Liver (tissue), 9 donors: ENCODE data around the gene MAP3K15. TPM values are rescaled to one million over a fixed set of nuclear protein-coding genes. Genes with fewer than 3 reads are reported as not detected.

Experiments
- DNase-seq: peaks from one replicate; pipeline ENCODE4 v3.0.0-alpha.2; 2017; ENCODE audit warnings: low spot score
- H3K27ac ChIP-seq, 2 donors: one replicate each; pipeline ENCODE4 v1.7.0; 2013; ENCODE audit warnings: inconsistent platforms in 2 of 2, low read length in 2 of 2, control low read depth in 1 of 2, low read depth in 1 of 2, mild to moderate bottlenecking in 1 of 2
- H3K27me3 ChIP-seq, 4 donors: one replicate each; pipeline versions ENCODE4 v1.6.1 to v1.7.0; 2013; ENCODE audit warnings: low read length in 3 of 4, inconsistent platforms in 1 of 4, mild to moderate bottlenecking in 1 of 4, moderate library complexity in 1 of 4; ENCODE audit not compliant: control insufficient read depth in 4 of 4, insufficient read depth in 4 of 4
- H3K36me3 ChIP-seq, 4 donors: one replicate each; pipeline versions ENCODE4 v1.6.1 to v1.7.0; 2013; ENCODE audit warnings: low read length in 3 of 4, mild to moderate bottlenecking in 3 of 4, low read depth in 1 of 4, moderate library complexity in 1 of 4; ENCODE audit not compliant: control insufficient read depth in 4 of 4, insufficient read depth in 3 of 4
- H3K4me1 ChIP-seq, 4 donors: one replicate each; pipeline versions ENCODE4 v1.6.1 to v1.7.0; 2013; ENCODE audit warnings: low read length in 3 of 4, mild to moderate bottlenecking in 3 of 4, moderate library complexity in 1 of 4; ENCODE audit not compliant: control insufficient read depth in 4 of 4, insufficient read depth in 4 of 4
- H3K4me3 ChIP-seq, 3 donors: one replicate each; pipeline versions ENCODE4 v1.6.1 to v1.7.0; 2013; ENCODE audit warnings: low read length in 3 of 3, control low read depth in 1 of 3, low read depth in 1 of 3, mild to moderate bottlenecking in 1 of 3
- H3K9ac ChIP-seq, 2 donors: one replicate each; pipeline ENCODE4 v1.7.0; 2013; ENCODE audit warnings: low read length in 2 of 2, mild to moderate bottlenecking in 2 of 2, moderate library complexity in 2 of 2, control low read depth in 1 of 2, low read depth in 1 of 2
- H3K9me3 ChIP-seq, 4 donors: one replicate each; pipeline versions ENCODE4 v1.6.1 to v1.7.0; 2013; ENCODE audit warnings: low read length in 3 of 4; ENCODE audit not compliant: control insufficient read depth in 4 of 4
- EGR1 ChIP-seq, 2 donors: IDR thresholded peaks; 2 replicates each; pipeline ENCODE4 v1.6.1; 2016 to 2018; ENCODE audit warnings: antibody characterized with exemption in 2 of 2, low read depth in 2 of 2
- FOXA1 ChIP-seq: IDR thresholded peaks from 2 replicates; pipeline ENCODE4 v1.6.1; 2016; ENCODE audit warnings: antibody characterized with exemption
- FOXA2 ChIP-seq: IDR thresholded peaks from 2 replicates; pipeline ENCODE4 v1.6.1; 2016; ENCODE audit warnings: antibody characterized with exemption
- GABPA ChIP-seq, 2 donors: IDR thresholded peaks in 1 of 2; conservative IDR thresholded peaks in 1 of 2; 2 replicates each; pipeline ENCODE4 v1.6.1; 2016; ENCODE audit warnings: antibody characterized with exemption in 2 of 2, mild to moderate bottlenecking in 1 of 2, moderate library complexity in 1 of 2
- HNF4A ChIP-seq, 2 donors: conservative IDR thresholded peaks; 2 replicates each; pipeline ENCODE4 v1.6.1; 2016; ENCODE audit warnings: antibody characterized with exemption in 2 of 2, mild to moderate bottlenecking in 2 of 2
- HNF4G ChIP-seq: IDR thresholded peaks from 2 replicates; pipeline ENCODE4 v1.6.1; 2016; ENCODE audit warnings: antibody characterized with exemption
- JUND ChIP-seq, 2 donors: IDR thresholded peaks; 2 replicates each; pipeline ENCODE4 v1.6.1; 2016; ENCODE audit warnings: antibody characterized with exemption in 2 of 2
- NR2F2 ChIP-seq: IDR thresholded peaks from 2 replicates; pipeline ENCODE4 v1.6.1; 2016; ENCODE audit warnings: antibody characterized with exemption
- RAD21 ChIP-seq, 2 donors: IDR thresholded peaks; 2 replicates each; pipeline ENCODE4 v1.6.1; 2016; ENCODE audit warnings: antibody characterized with exemption in 2 of 2, mild to moderate bottlenecking in 2 of 2
- SP1 ChIP-seq: IDR thresholded peaks from 2 replicates; pipeline ENCODE4 v1.6.1; 2018; ENCODE audit warnings: antibody characterized with exemption, mild to moderate bottlenecking
- TAF1 ChIP-seq: conservative IDR thresholded peaks from 2 replicates; pipeline ENCODE4 v1.6.1; 2016; ENCODE audit warnings: antibody characterized with exemption, mild to moderate bottlenecking
- YY1 ChIP-seq: IDR thresholded peaks from 2 replicates; pipeline ENCODE4 v1.6.1; 2016; ENCODE audit warnings: antibody characterized with exemption, mild to moderate bottlenecking
- WGBS: extraction: QIAGEN DNeasy Blood & Tissue Kit; methylation state at CpG from one replicate; pipeline ENCODE4 v1.1.7; 2013; 5-methylcytosine and 5-hydroxymethylcytosine counted together
- polyA plus RNA-seq, 2 donors: library from polyadenylated mRNA; stranded (reverse) in 1 of 2; unstranded in 1 of 2; fragments of 200-250 nt in 1 of 2; fragments of >200 nt in 1 of 2; fragmentation: Nextera tagmentation in 1 of 2; extraction: Ambion mirVana in 1 of 2; gene quantifications; one replicate each; pipeline versions ENCODE4 v1.2.1 to v1.2.3, GENCODE V29; 2013 to 2015
- total RNA-seq, 2 donors: library from RNA; depleted of rRNA; stranded (reverse); fragments of >200 nt; gene quantifications; one replicate each; pipeline ENCODE4 v1.2.3, GENCODE V29; 2014
- TF ChIP-seq, protein P1 (sequence below): IDR thresholded peaks from 2 replicates; pipeline ENCODE4 v1.6.1; 2016; ENCODE audit warnings: antibody characterized with exemption
- TF ChIP-seq, protein P2 (sequence below): fragments of 150-350 bp; IDR thresholded peaks from 2 replicates; pipeline ENCODE4 v1.5.1; 2017; ENCODE audit warnings: improper control_type of control experiment, low read depth, low read length; ENCODE audit not compliant: missing input control
- TF ChIP-seq, protein P3 (sequence below): IDR thresholded peaks from 2 replicates; pipeline ENCODE4 v1.6.1; 2016; ENCODE audit warnings: antibody characterized with exemption
- TF ChIP-seq, protein P4 (sequence below): IDR thresholded peaks from 2 replicates; pipeline ENCODE4 v1.6.1; 2016; ENCODE audit warnings: antibody characterized with exemption
- donor health status: healthy.
- donor health status: healthy.
- donor health status: healthy.
- donor health status: healthy.
- donor health status: healthy.

MAP3K15 gene
- total and polyA plus RNA-seq, 4 donors, result 0.09 to 0.28 TPM; not detected in 2

DNA sequence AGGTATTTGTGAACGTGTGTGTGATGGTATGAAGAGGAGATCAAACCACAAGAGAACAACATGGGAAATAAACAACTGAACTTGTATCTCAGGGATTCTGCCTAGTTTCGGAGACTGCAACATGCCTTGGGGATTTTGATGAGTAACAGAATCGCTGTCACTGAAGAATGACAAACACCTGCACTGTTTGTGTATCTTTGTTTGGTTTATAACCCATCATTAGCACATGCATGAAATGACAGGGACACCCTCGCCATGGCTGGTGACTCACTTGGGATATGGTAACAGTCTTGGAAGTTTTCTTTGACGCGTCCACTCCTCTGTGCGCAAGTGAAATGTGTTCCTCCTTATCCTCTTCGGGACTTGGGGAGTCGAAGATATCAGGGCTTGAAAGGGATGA is 30.3 kb upstream of the MAP3K15 start:
- Histone ChIP-seq H3K36me3 (peaks cover 0 to 2% (median 0%) of the 10 kb centered on the region in 4 donors), H3K9ac (no peak overlapping the region)
- WGBS, result 92% methylated on average over 9 of the region's 9 CpGs

DNA sequence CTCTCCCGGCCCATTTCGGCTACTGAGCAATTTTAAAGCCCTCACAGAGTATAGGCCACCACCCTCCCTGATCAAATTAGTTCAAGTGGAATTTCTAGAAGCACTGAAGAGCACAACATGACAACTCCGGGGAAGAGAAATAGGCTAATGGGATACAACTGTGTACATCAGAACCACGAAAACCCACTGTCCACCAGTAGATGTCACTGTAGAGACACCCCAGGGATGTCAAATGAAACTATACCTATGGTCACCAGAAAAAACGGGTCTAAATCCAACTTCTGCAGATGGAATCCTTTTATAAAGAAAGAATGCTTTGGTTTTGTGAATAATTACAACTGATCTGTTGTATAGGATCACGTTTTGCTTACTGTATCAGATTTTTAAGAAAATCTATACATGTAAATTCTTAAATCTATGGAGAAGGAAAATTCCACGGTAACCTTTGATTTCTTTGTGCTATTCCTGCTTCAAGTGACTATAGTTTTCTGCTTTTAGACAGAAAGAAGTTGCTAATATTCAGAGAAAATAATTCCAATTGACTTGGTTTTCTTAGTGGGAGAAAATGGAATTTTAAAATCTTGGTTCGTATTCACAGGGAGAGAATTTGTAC is 29.5 kb upstream of the MAP3K15 start:
- no peak overlapping the region for H3K4me3 ChIP-seq
- TF ChIP-seq, protein P1, sequence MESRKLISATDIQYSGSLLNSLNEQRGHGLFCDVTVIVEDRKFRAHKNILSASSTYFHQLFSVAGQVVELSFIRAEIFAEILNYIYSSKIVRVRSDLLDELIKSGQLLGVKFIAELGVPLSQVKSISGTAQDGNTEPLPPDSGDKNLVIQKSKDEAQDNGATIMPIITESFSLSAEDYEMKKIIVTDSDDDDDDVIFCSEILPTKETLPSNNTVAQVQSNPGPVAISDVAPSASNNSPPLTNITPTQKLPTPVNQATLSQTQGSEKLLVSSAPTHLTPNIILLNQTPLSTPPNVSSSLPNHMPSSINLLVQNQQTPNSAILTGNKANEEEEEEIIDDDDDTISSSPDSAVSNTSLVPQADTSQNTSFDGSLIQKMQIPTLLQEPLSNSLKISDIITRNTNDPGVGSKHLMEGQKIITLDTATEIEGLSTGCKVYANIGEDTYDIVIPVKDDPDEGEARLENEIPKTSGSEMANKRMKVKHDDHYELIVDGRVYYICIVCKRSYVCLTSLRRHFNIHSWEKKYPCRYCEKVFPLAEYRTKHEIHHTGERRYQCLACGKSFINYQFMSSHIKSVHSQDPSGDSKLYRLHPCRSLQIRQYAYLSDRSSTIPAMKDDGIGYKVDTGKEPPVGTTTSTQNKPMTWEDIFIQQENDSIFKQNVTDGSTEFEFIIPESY, result no peak
- TF ChIP-seq FOXA2, result no peak
- TF ChIP-seq RAD21 (IDR thresholded peaks at IDR 0.05), result peak; percentile 75 to 83
- TF ChIP-seq FOXA1, result no peak
- TF ChIP-seq, protein P2, sequence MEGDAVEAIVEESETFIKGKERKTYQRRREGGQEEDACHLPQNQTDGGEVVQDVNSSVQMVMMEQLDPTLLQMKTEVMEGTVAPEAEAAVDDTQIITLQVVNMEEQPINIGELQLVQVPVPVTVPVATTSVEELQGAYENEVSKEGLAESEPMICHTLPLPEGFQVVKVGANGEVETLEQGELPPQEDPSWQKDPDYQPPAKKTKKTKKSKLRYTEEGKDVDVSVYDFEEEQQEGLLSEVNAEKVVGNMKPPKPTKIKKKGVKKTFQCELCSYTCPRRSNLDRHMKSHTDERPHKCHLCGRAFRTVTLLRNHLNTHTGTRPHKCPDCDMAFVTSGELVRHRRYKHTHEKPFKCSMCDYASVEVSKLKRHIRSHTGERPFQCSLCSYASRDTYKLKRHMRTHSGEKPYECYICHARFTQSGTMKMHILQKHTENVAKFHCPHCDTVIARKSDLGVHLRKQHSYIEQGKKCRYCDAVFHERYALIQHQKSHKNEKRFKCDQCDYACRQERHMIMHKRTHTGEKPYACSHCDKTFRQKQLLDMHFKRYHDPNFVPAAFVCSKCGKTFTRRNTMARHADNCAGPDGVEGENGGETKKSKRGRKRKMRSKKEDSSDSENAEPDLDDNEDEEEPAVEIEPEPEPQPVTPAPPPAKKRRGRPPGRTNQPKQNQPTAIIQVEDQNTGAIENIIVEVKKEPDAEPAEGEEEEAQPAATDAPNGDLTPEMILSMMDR, result peak; percentile 55
- DNase-seq, result no peak
- peaks cover 0 to 2% (median 0%) of the 10 kb centered on the region in 4 donors for H3K27me3 ChIP-seq
- H3K9ac ChIP-seq, result no peak overlapping the region
- peaks cover 0 to 2% (median 0%) of the 10 kb centered on the region in 4 donors for H3K36me3 ChIP-seq
- H3K27ac ChIP-seq, result no peak overlapping the region
- no peaks in the 10 kb centered on the region for H3K9me3 ChIP-seq
- no peaks in the 10 kb centered on the region for H3K4me1 ChIP-seq
- 46% methylated on average over 8 of the region's 8 CpGs for WGBS

More for the DNA sequence above, 30.3 kb upstream of the MAP3K15 start:
- Histone ChIP-seq H3K9me3 (no peaks in the 10 kb centered on the region), H3K4me1 (no peaks in the 10 kb centered on the region), H3K27ac (no peak overlapping the region), H3K27me3 (peaks cover 0 to 2% (median 0%) of the 10 kb centered on the region in 4 donors), H3K4me3 (no peak overlapping the region)
- TF ChIP-seq GABPA (IDR thresholded peaks at IDR 0.05 in 1 of 2, conservative IDR thresholded peaks at IDR 0.05 in 1 of 2) (no peak), NR2F2 (no peak), HNF4G (no peak), FOXA2 (no peak), FOXA1 (no peak), RAD21 (IDR thresholded peaks at IDR 0.05) (no peak), HNF4A (conservative IDR thresholded peaks at IDR 0.05) (no peak), SP1 (no peak), TAF1 (no peak), YY1 (no peak), EGR1 (IDR thresholded peaks at IDR 0.05; ENCODE audit: low read depth in 2 of 2) (no peak), JUND (IDR thresholded peaks at IDR 0.05) (no peak)
- TF ChIP-seq, protein P3, sequence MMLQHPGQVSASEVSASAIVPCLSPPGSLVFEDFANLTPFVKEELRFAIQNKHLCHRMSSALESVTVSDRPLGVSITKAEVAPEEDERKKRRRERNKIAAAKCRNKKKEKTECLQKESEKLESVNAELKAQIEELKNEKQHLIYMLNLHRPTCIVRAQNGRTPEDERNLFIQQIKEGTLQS, result no peak
- TF ChIP-seq, protein P4, sequence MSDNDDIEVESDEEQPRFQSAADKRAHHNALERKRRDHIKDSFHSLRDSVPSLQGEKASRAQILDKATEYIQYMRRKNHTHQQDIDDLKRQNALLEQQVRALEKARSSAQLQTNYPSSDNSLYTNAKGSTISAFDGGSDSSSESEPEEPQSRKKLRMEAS, result no peak
- TF ChIP-seq, protein P1, result no peak
- no peak for DNase-seq
